Stimulated activated CD4-positive, alpha-beta T cell treated with anti-CD3 and anti-CD28 coated beads, Interleukin-2, amount 100 ng/mL, for 24 hours (primary cell): ENCODE measurements around the gene OR51A7.

Experiments
- DNase-seq, 2 donors: peaks; one replicate each; pipeline ENCODE4 v3.0.0-alpha.2; 2020

The OR51A7 gene

DNA sequence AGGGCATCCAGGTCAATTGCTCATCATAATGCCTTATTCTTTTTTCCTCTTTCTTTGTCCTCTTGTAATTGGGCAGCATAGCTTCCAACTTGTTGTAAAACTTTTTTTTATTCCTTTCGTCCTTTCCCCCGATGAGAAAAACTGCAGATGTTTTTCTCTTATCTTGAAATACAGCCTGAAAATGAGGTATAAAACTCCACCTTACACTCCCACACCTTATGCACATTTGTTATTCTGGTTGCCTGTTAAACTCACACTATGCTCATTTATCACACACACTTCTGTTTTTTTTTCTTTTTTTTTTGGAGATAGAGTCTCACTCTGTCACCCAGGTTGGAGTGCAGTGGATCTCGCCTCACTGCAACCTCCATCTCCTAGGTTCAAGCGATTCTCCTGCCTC lies 53.8 kb downstream of the OR51A7 start:
- DNase-seq, result no peak
